GM23338 (cell line): Measurements from ENCODE around the gene OR6P1. TPM values are rescaled to one million over a fixed set of nuclear protein-coding genes. Genes with fewer than 3 reads are reported as not detected.

ENCODE experiments used
- ATAC-seq: fragments of 200-7000 bp; cut with Tn5 transposase; 3 replicates; pipeline ENCODE4 v1.9.1; 2020
- DNase-seq: peaks from one replicate; pipeline ENCODE4 v3.0.0-alpha.2; 2015; ENCODE audit warnings: low spot score
- H2AFZ ChIP-seq: fragments of 200-600 bp; sonication (generic); 2 replicates; pipeline ENCODE4 v1.8.0; 2016; ENCODE audit warnings: antibody characterized with exemption, mild to moderate bottlenecking, moderate library complexity
- H3F3A ChIP-seq: fragments of 200-600 bp; sonication (generic); replicated peaks from 2 replicates; pipeline ENCODE4 v1.8.0; 2017; ENCODE audit warnings: antibody characterized with exemption, mixed run types, low read depth
- H3K27ac ChIP-seq: fragments of 200-600 bp; sonication (generic); 2 replicates; pipeline ENCODE4 v1.6.1; 2016; ENCODE audit warnings: low read depth
- H3K27me3 ChIP-seq: fragments of 200-600 bp; sonication (generic); 2 replicates; pipeline ENCODE4 v1.8.0; 2016; ENCODE audit warnings: mild to moderate bottlenecking, mixed run types, moderate library complexity; ENCODE audit not compliant: insufficient read depth
- H3K36me3 ChIP-seq: fragments of 200-600 bp; sonication (generic); 2 replicates; pipeline ENCODE4 v1.8.0; 2016; ENCODE audit warnings: mild to moderate bottlenecking; ENCODE audit not compliant: insufficient read depth
- H3K4me1 ChIP-seq: fragments of 200-600 bp; sonication (generic); 2 replicates; pipeline ENCODE4 v1.8.0; 2016; ENCODE audit warnings: mild to moderate bottlenecking, moderate library complexity; ENCODE audit not compliant: insufficient read depth
- H3K4me2 ChIP-seq: fragments of 200-600 bp; sonication (generic); 2 replicates; pipeline ENCODE4 v1.7.1; 2017; ENCODE audit warnings: mixed run types
- H3K4me3 ChIP-seq: fragments of 200-600 bp; sonication (generic); 2 replicates; pipeline ENCODE4 v1.6.1; 2016; ENCODE audit warnings: mixed run types
- H3K79me2 ChIP-seq: fragments of 200-600 bp; sonication (generic); replicated peaks from 2 replicates; pipeline ENCODE4 v1.8.0; 2017; ENCODE audit warnings: mild to moderate bottlenecking; ENCODE audit not compliant: insufficient read depth
- H3K9me2 ChIP-seq: fragments of 200-600 bp; sonication (generic); 2 replicates; pipeline ENCODE4 v1.8.0; 2017; ENCODE audit not compliant: insufficient read depth
- H4K20me1 ChIP-seq: fragments of 200-600 bp; sonication (generic); replicated peaks from 2 replicates; pipeline ENCODE4 v1.8.0; 2017; ENCODE audit warnings: mild to moderate bottlenecking; ENCODE audit not compliant: insufficient read depth
- H3K27ac Mint-ChIP-seq: 2 replicates; pipeline ENCODE4 v1.8.0; 2020; ENCODE audit warnings: inconsistent platforms, mild to moderate bottlenecking, moderate library complexity, mixed read lengths
- H3K27me3 Mint-ChIP-seq: 3 replicates; pipeline ENCODE4 v1.8.0; 2022; ENCODE audit warnings: low read depth, mild to moderate bottlenecking, moderate library complexity, mixed read lengths, inconsistent platforms; ENCODE audit not compliant: insufficient read depth, poor library complexity
- H3K36me3 Mint-ChIP-seq: 3 replicates; pipeline ENCODE4 v1.8.0; 2021; ENCODE audit warnings: low read depth, mild to moderate bottlenecking, inconsistent platforms, moderate library complexity, mixed read lengths
- H3K4me1 Mint-ChIP-seq: 3 replicates; pipeline ENCODE4 v1.8.0; 2020; ENCODE audit warnings: mild to moderate bottlenecking, inconsistent platforms, mixed read lengths
- H3K4me3 Mint-ChIP-seq: 3 replicates; pipeline ENCODE4 v1.8.0; 2021; ENCODE audit warnings: moderate library complexity, mild to moderate bottlenecking, inconsistent platforms, mixed read lengths
- H3K9me3 Mint-ChIP-seq: 3 replicates; pipeline ENCODE4 v1.8.0; 2020; ENCODE audit warnings: moderate library complexity, mild to moderate bottlenecking, inconsistent platforms, mixed read lengths
- CTCF ChIP-seq, 2 experiments: fragments of 200-600 bp in 1 of 2; sonication (generic) in 1 of 2; conservative IDR thresholded peaks; 2 replicates each; pipeline versions ENCODE4 v1.5.1 to v1.6.1; 2016 to 2017; ENCODE audit warnings: antibody characterized with exemption in 2 of 2, low read depth in 2 of 2, mild to moderate bottlenecking in 2 of 2, moderate library complexity in 1 of 2
- ETS1 ChIP-seq: IDR thresholded peaks from 2 replicates; pipeline ENCODE4 v1.6.1; 2016; ENCODE audit warnings: antibody characterized with exemption
- JUNB ChIP-seq: IDR thresholded peaks from one replicate; pipeline ENCODE4 v1.6.1; 2016; ENCODE audit warnings: antibody characterized with exemption; ENCODE audit not compliant: unreplicated experiment
- NANOG ChIP-seq: IDR thresholded peaks from 2 replicates; pipeline ENCODE4 v1.6.1; 2016; ENCODE audit warnings: antibody characterized with exemption, borderline replicate concordance
- POLR2AphosphoS5 ChIP-seq: IDR thresholded peaks from 2 replicates; pipeline ENCODE4 v1.6.1; 2016; ENCODE audit warnings: antibody characterized with exemption, low read depth
- STAT1 ChIP-seq: IDR thresholded peaks from one replicate; pipeline ENCODE4 v1.6.1; 2016; ENCODE audit warnings: antibody characterized with exemption; ENCODE audit not compliant: unreplicated experiment
- ZNF114 ChIP-seq: fragments of 250-450 bp; sonication (Bioruptor Pico); IDR thresholded peaks from 2 replicates; pipeline ENCODE4 v1.5.0; 2020; ENCODE audit warnings: mild to moderate bottlenecking, moderate library complexity
- ZNF331 ChIP-seq: fragments of 250-450 bp; sonication (Bioruptor Pico); IDR thresholded peaks from 2 replicates; pipeline ENCODE4 v1.5.0; 2020; ENCODE audit warnings: low read depth, mild to moderate bottlenecking, moderate library complexity
- ZNF462 ChIP-seq: fragments of 250-450 bp; sonication (Bioruptor Pico); IDR thresholded peaks from 2 replicates; pipeline ENCODE4 v1.5.0; 2020; ENCODE audit warnings: mild to moderate bottlenecking, moderate library complexity
- polyA plus RNA-seq: library from polyadenylated mRNA; unstranded; fragments of >200 nt; fragmentation: Nextera tagmentation; extraction: Ambion mirVana; gene quantifications from 2 replicates; pipeline ENCODE4 v1.2.1, GENCODE V29; 2016
- total RNA-seq: library from RNA; depleted of rRNA; stranded (reverse); fragments of >200 nt; shearing (Covaris generic); gene quantifications from 2 replicates; pipeline ENCODE4 v1.2.3, GENCODE V29; 2014

OR6P1 gene
- total and polyA plus RNA-seq, 2 experiments from 2014 or later: not detected

- no peaks in the 10 kb centered on the region for H3K9me3 Mint-ChIP-seq
- H3K4me1 Mint-ChIP-seq: peaks cover 5% of the 10 kb centered on the region; the same call in 2 of the 3 replicates
- Histone ChIP-seq H3K27ac (no peak overlapping the region), H4K20me1 (no peaks in the 10 kb centered on the region), H3K36me3 (no peaks in the 10 kb centered on the region), H3K79me2 (no peaks in the 10 kb centered on the region), H3K4me1 (peaks cover 7% of the 10 kb centered on the region), H3K9me2 (peaks cover 7% of the 10 kb centered on the region; the same call in 1 of the 2 replicates), H2AFZ (peak overlapping the region; percentile 83), H3K4me3 (no peak overlapping the region), H3K4me2 (no peak overlapping the region; the same call in 1 of the 2 replicates), H3F3A (no peaks in the 10 kb centered on the region), H3K27me3 (no peaks in the 10 kb centered on the region)
- ATAC-seq: peak; percentile 83
- no peak overlapping the region for H3K27ac Mint-ChIP-seq
- peaks cover 2% of the 10 kb centered on the region for H3K27me3 Mint-ChIP-seq
- no peaks in the 10 kb centered on the region for H3K36me3 Mint-ChIP-seq
- TF ChIP-seq ZNF462 (CRISPR knock-in tag): peak; percentile 65; the same call in 1 of the 2 replicates
- no peak for TF ChIP-seq ZNF114 (CRISPR knock-in tag)
- DNase-seq: peak; percentile 44
- H3K4me3 Mint-ChIP-seq: no peak overlapping the region
These were observed 36.9 kb upstream of the OR6P1 start for GRCh38 chr1:158607296-158607695.

GRCh38 chr1:158604968-158605367 is 34.6 kb upstream of the OR6P1 start, which contains the start of gene OR10Z1:
OR10Z1 (plus strand) TSS chr1:158605268; CDS start chr1:158606439, 1,171 bp downstream.
- ATAC-seq: no peak
- Histone ChIP-seq H3F3A (no peaks in the 10 kb centered on the region), H3K27ac (no peak within 1 kb of the TSS), H3K4me1 (peaks cover 7% of the 10 kb centered on the region), H3K27me3 (no peaks in the 10 kb centered on the region), H4K20me1 (no peaks in the 10 kb centered on the region), H3K4me3 (no peak within 1 kb of the TSS), H3K36me3 (no peaks in the 10 kb centered on the region), H3K9me2 (peaks cover 7% of the 10 kb centered on the region; the same call in 1 of the 2 replicates), H3K79me2 (no peaks in the 10 kb centered on the region), H2AFZ (peak within 1 kb of the TSS; percentile 19; the same call in 1 of the 2 replicates), H3K4me2 (no peak within 1 kb of the TSS)
- Mint-ChIP-seq H3K36me3 (no peaks in the 10 kb centered on the region), H3K27me3 (no peaks in the 10 kb centered on the region), H3K4me3 (no peak within 1 kb of the TSS), H3K27ac (no peak within 1 kb of the TSS), H3K4me1 (peaks cover 5% of the 10 kb centered on the region; the same call in 2 of the 3 replicates), H3K9me3 (no peaks in the 10 kb centered on the region)
- DNase-seq: no peak
- TF ChIP-seq ZNF331 (no peak), ZNF114 (CRISPR knock-in tag) (no peak), JUNB (no peak), CTCF (conservative IDR thresholded peaks at IDR 0.05; ENCODE audit: low read depth in 2 of 2) (no peak), NANOG (no peak), STAT1 (no peak), POLR2AphosphoS5 (no peak), ETS1 (no peak)
